SU-DHL-6 (cell line): ENCODE data around the gene LCNL1.

Experiments
- H2AFZ ChIP-seq: fragments of 200-600 bp; sonication (generic); 2 replicates; pipeline ENCODE4 v1.6.1; 2014; ENCODE audit warnings: low read depth, mild to moderate bottlenecking, moderate library complexity, mixed read lengths, antibody characterized with exemption, low read length; ENCODE audit not compliant: severe bottlenecking
- H3F3A ChIP-seq: fragments of 200-600 bp; shearing (Covaris generic); 2 replicates; pipeline ENCODE4 v1.6.0; 2016; ENCODE audit warnings: antibody characterized with exemption, mild to moderate bottlenecking; ENCODE audit not compliant: insufficient read depth
- H3K27ac ChIP-seq: fragments of 200-600 bp; sonication (generic); 2 replicates; pipeline ENCODE4 v1.5.1; 2016; ENCODE audit warnings: low read depth, mild to moderate bottlenecking, low read length, moderate library complexity, mixed read lengths
- H3K27me3 ChIP-seq: fragments of 200-600 bp; sonication (generic), shearing (Covaris generic); 2 replicates; pipeline ENCODE4 v1.6.0; 2014; ENCODE audit warnings: mild to moderate bottlenecking, low read length
- H3K36me3 ChIP-seq: fragments of 200-600 bp; sonication (generic); 2 replicates; pipeline ENCODE4 v1.6.1; 2014; ENCODE audit warnings: mild to moderate bottlenecking, low read length, mixed read lengths
- H3K4me2 ChIP-seq: fragments of 300-600, 200-600 bp; shearing (Covaris generic), sonication (generic); 2 replicates; pipeline ENCODE4 v1.6.0; 2014; ENCODE audit warnings: low read length, low read depth, mild to moderate bottlenecking; ENCODE audit not compliant: poor library complexity, severe bottlenecking
- H3K4me3 ChIP-seq: fragments of 200-600 bp; sonication (generic); 2 replicates; pipeline ENCODE4 v1.5.1; 2014; ENCODE audit warnings: antibody characterized with exemption, low read length, mild to moderate bottlenecking, mixed read lengths; ENCODE audit not compliant: insufficient read depth, poor library complexity, severe bottlenecking
- H3K79me2 ChIP-seq: fragments of 200-600 bp; sonication (generic); 2 replicates; pipeline ENCODE4 v1.6.1; 2014; ENCODE audit warnings: mild to moderate bottlenecking, low read length, moderate library complexity; ENCODE audit not compliant: insufficient read depth
- H3K9ac ChIP-seq: fragments of 200-600 bp; sonication (generic); 2 replicates; pipeline ENCODE4 v1.7.0; 2014; ENCODE audit warnings: mild to moderate bottlenecking, low read length
- H3K9me2 ChIP-seq: fragments of 200-600 bp; sonication (generic); replicated peaks from 2 replicates; pipeline ENCODE4 v1.6.1; 2014; ENCODE audit warnings: low read length; ENCODE audit not compliant: insufficient read depth
- H3K9me3 ChIP-seq: fragments of 200-600 bp; sonication (generic); 2 replicates; pipeline ENCODE4 v1.6.1; 2014; ENCODE audit warnings: low read length, mixed read lengths; ENCODE audit not compliant: insufficient read depth
- H4K20me1 ChIP-seq: fragments of 200-600 bp; sonication (generic); 2 replicates; pipeline ENCODE4 v1.6.1; 2014; ENCODE audit warnings: low read depth, mild to moderate bottlenecking, antibody characterized with exemption, low read length, moderate library complexity, mixed read lengths
- EZH2phosphoT487 ChIP-seq: fragments of 200-600 bp; sonication (generic), shearing (Covaris generic); conservative IDR thresholded peaks from 2 replicates; pipeline ENCODE4 v1.6.1; 2018; ENCODE audit warnings: mild to moderate bottlenecking, antibody characterized with exemption, low read length, moderate library complexity, mixed read lengths
- TF ChIP-seq, protein P1 (sequence below): fragments of 200-600 bp; sonication (generic); IDR thresholded peaks from one replicate; pipeline ENCODE4 v1.5.1; 2017; ENCODE audit warnings: antibody characterized with exemption, mild to moderate bottlenecking, low read length, moderate library complexity; ENCODE audit not compliant: insufficient read depth, poor library complexity, severe bottlenecking

Gene LCNL1

DNA sequence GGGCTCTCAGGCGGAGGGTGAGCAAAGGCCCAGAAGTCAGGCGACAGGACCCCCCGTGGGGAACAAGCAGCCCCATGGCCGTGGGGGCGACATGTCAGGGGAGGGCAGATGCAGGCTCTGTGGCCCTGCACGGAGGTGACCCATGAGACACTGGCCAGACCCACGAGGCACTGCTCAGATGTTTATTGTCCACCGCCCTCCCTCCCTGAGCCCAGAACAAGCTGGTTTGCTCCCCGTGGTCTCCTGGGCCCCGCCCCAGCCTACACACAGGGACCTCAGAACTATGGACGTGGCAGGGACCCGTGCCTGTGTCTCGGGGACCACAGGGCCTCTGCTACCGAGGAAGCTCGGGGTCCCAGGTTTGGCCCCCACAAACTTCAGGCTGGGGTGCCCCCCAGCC is 47.2 kb downstream of the LCNL1 start:
- Histone ChIP-seq H2AFZ (no peak overlapping the region), H3K27me3 (no peaks in the 10 kb centered on the region), H3K36me3 (no peaks in the 10 kb centered on the region), H3K4me3 (no peak overlapping the region), H3F3A (no peaks in the 10 kb centered on the region), H3K9me2 (no peaks in the 10 kb centered on the region), H3K79me2 (no peaks in the 10 kb centered on the region), H4K20me1 (no peaks in the 10 kb centered on the region), H3K27ac (no peak overlapping the region), H3K9me3 (no peaks in the 10 kb centered on the region), H3K4me2 (no peak overlapping the region), H3K9ac (no peak overlapping the region)
- TF ChIP-seq, protein P1, sequence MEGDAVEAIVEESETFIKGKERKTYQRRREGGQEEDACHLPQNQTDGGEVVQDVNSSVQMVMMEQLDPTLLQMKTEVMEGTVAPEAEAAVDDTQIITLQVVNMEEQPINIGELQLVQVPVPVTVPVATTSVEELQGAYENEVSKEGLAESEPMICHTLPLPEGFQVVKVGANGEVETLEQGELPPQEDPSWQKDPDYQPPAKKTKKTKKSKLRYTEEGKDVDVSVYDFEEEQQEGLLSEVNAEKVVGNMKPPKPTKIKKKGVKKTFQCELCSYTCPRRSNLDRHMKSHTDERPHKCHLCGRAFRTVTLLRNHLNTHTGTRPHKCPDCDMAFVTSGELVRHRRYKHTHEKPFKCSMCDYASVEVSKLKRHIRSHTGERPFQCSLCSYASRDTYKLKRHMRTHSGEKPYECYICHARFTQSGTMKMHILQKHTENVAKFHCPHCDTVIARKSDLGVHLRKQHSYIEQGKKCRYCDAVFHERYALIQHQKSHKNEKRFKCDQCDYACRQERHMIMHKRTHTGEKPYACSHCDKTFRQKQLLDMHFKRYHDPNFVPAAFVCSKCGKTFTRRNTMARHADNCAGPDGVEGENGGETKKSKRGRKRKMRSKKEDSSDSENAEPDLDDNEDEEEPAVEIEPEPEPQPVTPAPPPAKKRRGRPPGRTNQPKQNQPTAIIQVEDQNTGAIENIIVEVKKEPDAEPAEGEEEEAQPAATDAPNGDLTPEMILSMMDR = no peak
- no peak for TF ChIP-seq EZH2phosphoT487

DNA sequence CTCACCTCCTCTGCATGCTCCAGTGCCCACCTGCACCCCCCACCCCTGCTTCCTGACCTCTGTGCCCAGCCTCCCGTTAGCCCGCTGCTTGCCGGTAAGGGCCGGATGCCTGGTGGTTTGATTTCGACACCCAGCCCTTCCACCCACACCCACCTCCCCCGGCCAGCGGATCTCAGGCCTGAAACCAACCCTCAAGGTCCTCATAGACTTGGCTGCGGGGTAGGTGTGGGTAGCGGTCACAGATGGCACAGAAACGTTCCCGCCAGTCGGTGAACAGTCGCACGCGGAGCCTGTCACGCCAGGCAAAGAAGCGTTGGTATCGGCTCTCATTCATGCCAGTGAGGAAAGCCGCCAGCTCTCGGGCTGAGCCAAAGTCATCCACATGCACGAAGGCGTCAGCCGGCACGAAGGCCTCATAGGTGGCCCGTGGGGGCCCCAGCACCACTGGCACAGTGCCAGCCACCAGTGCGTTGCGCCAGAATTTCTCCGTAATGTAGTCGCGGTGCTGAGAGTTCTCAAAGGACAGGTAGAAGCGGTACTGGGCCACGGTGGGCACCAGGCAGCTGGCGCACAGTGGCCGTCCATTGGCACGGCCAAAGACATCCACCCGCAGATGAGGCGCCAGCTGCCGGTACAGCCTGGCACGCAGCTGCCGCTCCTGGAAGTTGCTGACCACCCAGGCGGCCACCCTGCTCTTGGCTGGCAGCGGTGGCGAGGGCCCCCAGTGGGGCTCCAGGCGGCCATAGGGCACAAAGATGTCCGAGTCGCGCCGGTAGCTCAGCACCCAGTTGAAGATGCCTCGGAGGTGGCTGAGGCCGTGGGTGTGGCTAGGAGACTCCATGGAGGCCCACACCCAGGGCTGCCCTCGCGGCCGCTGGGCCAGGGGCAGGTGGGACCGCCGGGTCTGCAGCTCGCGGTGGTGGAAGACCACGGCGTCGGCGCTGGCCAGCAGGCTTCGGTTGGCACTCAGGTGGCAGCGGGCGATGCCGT is 48.0 kb downstream of the LCNL1 start:
- no peak overlapping the region for H2AFZ ChIP-seq
- no peak for TF ChIP-seq EZH2phosphoT487
- TF ChIP-seq, protein P1 = no peak
- H3K79me2 ChIP-seq = no peaks in the 10 kb centered on the region
- no peak overlapping the region for H3K9ac ChIP-seq
- H3K4me3 ChIP-seq = no peak overlapping the region
- H4K20me1 ChIP-seq = no peaks in the 10 kb centered on the region
- no peak overlapping the region for H3K4me2 ChIP-seq
- no peaks in the 10 kb centered on the region for H3K9me3 ChIP-seq
- no peak overlapping the region for H3K27ac ChIP-seq
- no peaks in the 10 kb centered on the region for H3K36me3 ChIP-seq
- no peaks in the 10 kb centered on the region for H3K27me3 ChIP-seq
- no peaks in the 10 kb centered on the region for H3F3A ChIP-seq
- no peaks in the 10 kb centered on the region for H3K9me2 ChIP-seq

DNA sequence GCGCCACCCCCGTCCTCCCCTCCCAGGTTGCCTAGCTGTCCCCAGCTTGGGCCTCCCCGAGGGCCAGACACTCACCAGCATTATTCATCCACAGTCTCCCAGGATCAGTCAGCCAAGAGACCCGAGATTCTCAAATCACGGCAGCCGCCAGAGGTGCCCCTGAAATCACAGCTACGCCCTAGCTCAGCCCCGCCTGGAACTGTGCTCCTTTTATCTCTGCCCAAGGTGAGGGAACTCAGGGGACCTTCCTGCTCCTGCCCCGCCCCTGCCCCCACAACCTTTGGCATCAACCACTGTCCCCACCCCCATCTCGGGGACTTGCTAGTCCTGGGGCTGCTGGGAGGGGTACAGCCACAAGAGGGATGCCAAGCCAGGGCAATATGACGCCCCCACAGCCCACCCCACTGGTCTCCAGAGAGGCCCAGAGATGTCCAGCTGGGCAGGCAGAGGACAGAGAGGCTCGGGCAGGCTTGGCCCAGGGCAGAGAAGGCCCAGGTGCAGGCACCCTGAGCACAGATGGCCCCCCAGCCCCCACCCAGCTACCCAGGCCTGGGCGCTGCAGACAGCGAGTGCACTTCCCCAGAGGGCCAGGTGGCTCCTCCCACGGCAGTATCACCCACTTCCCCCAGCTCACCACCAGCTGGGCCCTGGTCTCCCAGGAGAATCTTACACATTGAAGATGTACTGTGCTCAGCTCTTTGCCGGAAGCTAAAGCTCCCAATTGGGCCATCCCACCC is 49.3 kb downstream of the LCNL1 start, which contains the start of gene FUT7:
TSS of gene FUT7 (minus strand) at position 185 of the 737 bp plus-strand sequence. CDS start at position 88, 97 bp downstream.
- H3K9me2 ChIP-seq = no peaks in the 10 kb centered on the region
- no peaks in the 10 kb centered on the region for H4K20me1 ChIP-seq
- H3K79me2 ChIP-seq = no peaks in the 10 kb centered on the region
- no peaks in the 10 kb centered on the region for H3K36me3 ChIP-seq
- no peaks in the 10 kb centered on the region for H3K9me3 ChIP-seq
- no peak within 1 kb of the TSS for H3K9ac ChIP-seq
- no peak within 1 kb of the TSS for H3K4me2 ChIP-seq
- no peaks in the 10 kb centered on the region for H3F3A ChIP-seq
- H3K4me3 ChIP-seq = no peak within 1 kb of the TSS
- H2AFZ ChIP-seq = no peak within 1 kb of the TSS
- no peak for TF ChIP-seq EZH2phosphoT487
- TF ChIP-seq, protein P1 = no peak
- H3K27ac ChIP-seq = no peak within 1 kb of the TSS
- no peaks in the 10 kb centered on the region for H3K27me3 ChIP-seq
